IPS-15b (cell line): Measurements from ENCODE around the gene LOXHD1.

ENCODE experiments used
- H3K27me3 ChIP-seq: one replicate; pipeline ENCODE4 v1.6.1; 2013; ENCODE audit warnings: low read length; ENCODE audit not compliant: control insufficient read depth, insufficient read depth
- H3K36me3 ChIP-seq: one replicate; pipeline ENCODE4 v1.6.1; 2013; ENCODE audit warnings: low read length; ENCODE audit not compliant: control insufficient read depth, insufficient read depth
- H3K4me1 ChIP-seq: one replicate; pipeline ENCODE4 v1.6.1; 2013; ENCODE audit warnings: mild to moderate bottlenecking, low read length; ENCODE audit not compliant: control insufficient read depth, insufficient read depth
- H3K4me3 ChIP-seq: one replicate; pipeline ENCODE4 v1.5.1; 2013; ENCODE audit warnings: low read depth, low read length
- H3K9ac ChIP-seq: one replicate; pipeline ENCODE4 v1.6.1; 2013; ENCODE audit warnings: low read depth, mild to moderate bottlenecking, low read length
- H3K9me3 ChIP-seq: one replicate; pipeline ENCODE4 v1.6.1; 2013; ENCODE audit warnings: mild to moderate bottlenecking, low read length; ENCODE audit not compliant: control insufficient read depth, insufficient read depth

The LOXHD1 gene

DNA sequence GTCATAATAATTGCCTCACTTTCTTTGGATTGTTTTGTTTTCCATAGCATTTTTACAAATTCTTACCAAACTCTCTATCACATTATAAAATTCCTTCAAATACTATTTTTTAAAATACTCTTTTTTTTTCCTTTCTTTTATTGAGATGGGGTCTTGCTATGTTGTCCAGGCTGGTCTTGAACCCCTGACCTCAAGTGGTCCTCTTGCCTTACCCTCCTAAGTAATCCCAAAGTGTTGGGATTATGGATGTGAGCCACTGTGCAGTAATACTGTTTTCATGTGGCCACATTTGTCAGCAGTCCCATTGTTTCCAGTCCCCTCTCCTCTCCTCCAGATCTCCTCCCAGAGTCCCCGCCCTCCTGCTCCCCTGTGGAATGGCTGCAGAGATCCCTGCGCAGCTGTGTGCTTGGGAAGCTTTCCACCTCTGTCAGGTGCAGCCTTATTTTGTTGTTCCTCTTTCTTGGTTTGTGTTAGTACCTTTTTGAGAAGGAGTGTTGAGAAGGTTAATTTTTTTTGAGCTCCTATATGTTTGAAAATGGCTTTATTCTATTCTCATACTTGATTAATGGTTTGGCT, 227.3 kb downstream of the LOXHD1 start:
- no peaks in the 10 kb centered on the region for H3K36me3 ChIP-seq
- H3K9me3 ChIP-seq, result no peaks in the 10 kb centered on the region
- H3K4me1 ChIP-seq, result peaks cover 14% of the 10 kb centered on the region
- H3K9ac ChIP-seq, result no peak overlapping the region
- no peaks in the 10 kb centered on the region for H3K27me3 ChIP-seq
- no peak overlapping the region for H3K4me3 ChIP-seq

DNA sequence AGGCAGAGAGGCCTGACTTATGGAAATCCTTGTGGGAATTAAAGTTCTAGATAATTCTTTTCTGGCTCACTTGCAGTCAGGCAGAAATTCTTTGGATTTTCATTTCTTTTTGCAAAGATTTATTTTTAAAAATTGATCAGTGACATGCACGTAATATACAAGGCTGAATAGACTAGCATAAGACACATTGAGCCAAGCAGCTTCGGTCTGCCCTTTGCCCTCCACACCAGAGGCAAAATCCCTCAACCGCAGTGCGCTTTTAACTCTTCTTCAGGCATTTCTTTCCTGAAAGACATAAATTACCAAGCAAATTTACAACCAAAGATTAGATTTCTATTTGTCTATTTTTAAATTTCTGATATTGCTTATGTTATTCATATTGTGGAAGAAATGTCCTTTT, 227.9 kb downstream of the LOXHD1 start:
- Histone ChIP-seq H3K4me1 (peaks cover 14% of the 10 kb centered on the region), H3K36me3 (no peaks in the 10 kb centered on the region), H3K9me3 (no peaks in the 10 kb centered on the region), H3K4me3 (no peak overlapping the region), H3K9ac (no peak overlapping the region), H3K27me3 (no peaks in the 10 kb centered on the region)

- Histone ChIP-seq H3K36me3 (no peaks in the 10 kb centered on the region), H3K27me3 (no peaks in the 10 kb centered on the region), H3K9ac (no peak overlapping the region), H3K4me3 (no peak overlapping the region), H3K4me1 (peaks cover 10% of the 10 kb centered on the region), H3K9me3 (no peaks in the 10 kb centered on the region)
Measured at GRCh38 chr18:46428368-46428767, 228.7 kb downstream of the LOXHD1 start.

DNA sequence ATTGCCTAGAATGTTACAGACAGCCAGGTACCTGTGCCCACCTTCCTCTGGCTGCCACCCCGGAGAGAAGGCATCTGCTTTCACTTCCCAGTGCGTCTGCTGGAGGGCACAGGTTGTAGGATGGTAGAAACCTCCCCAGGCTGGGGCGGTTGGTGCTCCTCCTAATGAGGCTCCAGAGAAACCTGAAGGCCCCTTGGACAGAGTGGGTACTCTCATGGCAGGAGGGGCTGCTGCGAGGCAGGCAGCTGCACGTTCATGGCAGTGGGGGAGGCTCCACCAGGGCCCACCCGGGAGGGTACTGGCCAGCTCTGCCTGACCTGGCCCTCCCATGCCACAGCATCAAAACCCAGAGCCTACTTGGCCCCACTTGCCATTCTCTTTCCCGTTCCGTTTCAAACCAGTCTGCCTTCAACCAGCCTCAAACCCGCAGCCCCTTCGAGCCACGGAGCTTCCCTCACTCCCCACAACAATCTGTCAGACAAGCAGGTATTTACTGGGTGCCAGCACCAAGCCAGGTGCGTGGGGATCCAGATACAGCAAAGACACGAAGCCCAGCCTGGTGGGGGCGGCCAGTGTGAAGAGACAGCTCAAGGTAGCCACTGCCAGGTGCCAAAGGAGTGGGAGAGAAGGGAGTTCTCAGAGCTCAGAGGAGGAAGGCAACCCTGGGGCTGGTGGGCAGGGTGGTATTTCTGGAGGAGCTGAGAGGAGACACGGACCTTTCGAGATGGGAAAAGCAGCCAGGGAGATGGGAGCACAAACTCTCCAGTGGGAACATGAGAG, 229.6 kb downstream of the LOXHD1 start:
- H3K4me1 ChIP-seq, result peaks cover 10% of the 10 kb centered on the region
- H3K9me3 ChIP-seq, result no peaks in the 10 kb centered on the region
- H3K9ac ChIP-seq, result no peak overlapping the region
- H3K27me3 ChIP-seq, result no peaks in the 10 kb centered on the region
- H3K36me3 ChIP-seq, result no peaks in the 10 kb centered on the region
- no peak overlapping the region for H3K4me3 ChIP-seq
